ENCODE results near the gene TACC3.

TACC3 gene

GRCh38 chr4:1723131-1723801, 1.9 kb downstream of the TACC3 start:
- DNase-seq (ENCODE audit: low read depth): no peak

- no peak for DNase-seq (ENCODE audit: low read depth)
These were observed 4.2 kb downstream of the TACC3 start for GRCh38 chr4:1725521-1725920.

DNA sequence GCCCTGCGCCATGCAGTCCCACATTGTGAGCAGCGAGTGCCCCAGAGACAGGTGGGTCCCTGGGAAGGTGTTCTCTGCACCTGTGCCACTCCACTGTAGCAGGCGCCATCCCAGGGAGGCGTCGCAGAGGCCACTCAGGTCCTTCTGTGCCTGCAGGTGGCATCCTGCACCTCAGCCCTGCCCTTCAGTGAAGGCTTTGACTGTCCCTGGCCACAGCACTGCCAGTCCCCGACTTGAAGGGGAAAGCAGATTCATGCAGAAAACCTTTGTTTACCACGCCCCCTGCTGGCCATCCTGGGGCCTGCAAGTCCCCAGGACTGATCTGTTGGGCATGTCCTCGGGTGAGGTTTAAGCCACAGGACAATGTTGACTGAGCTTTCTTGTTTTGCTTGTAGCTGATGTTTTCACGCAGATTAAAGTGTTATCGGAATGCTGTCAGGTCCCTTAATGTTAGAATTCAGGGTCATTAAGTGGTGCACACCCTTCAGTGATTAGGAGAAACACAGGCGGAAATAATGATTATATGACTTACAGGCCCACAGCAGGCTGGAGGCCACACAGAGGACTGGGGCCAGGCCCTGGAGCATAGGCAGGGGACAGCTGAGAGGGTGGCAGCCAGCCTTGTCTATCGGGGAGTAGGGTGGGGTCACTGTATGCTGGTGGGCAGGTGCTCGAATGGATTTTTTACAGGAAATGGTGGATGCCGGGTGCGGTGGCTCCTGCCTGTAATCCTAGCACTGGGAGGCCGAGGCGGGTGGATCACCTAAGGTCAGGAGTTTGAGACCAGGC, 5.0 kb downstream of the TACC3 start:
- DNase-seq (ENCODE audit: low read depth): peak; percentile 28

- DNase-seq (ENCODE audit: low read depth): no peak
These were observed 6.1 kb downstream of the TACC3 start for GRCh38 chr4:1727117-1728031.

GRCh38 chr4:1728061-1728980, 7.0 kb downstream of the TACC3 start:
- DNase-seq (ENCODE audit: low read depth): no peak

GRCh38 chr4:1730532-1731135, 9.3 kb downstream of the TACC3 start:
- no peak for DNase-seq (ENCODE audit: low read depth)

- DNase-seq (ENCODE audit: low read depth): no peak
These were observed 9.9 kb downstream of the TACC3 start for GRCh38 chr4:1731180-1731579.

DNA sequence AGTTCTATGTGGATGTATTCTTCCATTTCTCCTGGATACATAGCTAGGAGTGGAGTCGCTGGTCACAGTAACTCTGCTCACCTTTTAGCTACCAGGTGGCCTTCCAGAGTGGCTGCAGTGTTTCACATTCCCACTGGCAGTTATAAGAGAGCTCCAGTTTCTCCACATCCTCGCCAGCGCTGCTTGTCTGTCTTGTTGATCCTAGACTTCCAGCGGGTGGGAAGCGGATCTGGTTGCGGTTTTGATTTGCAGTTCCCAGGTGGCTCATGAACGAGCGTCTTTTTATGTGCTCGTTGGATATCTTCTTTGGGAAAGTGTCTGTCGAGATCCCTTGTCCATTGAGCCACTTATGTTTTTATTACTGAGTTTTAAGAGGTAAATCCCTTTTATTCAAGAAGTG, 11.6 kb downstream of the TACC3 start:
- DNase-seq (ENCODE audit: low read depth): no peak

GRCh38 chr4:1735215-1735614, 13.9 kb downstream of the TACC3 start:
- no peak for DNase-seq (ENCODE audit: low read depth)

- no peak for DNase-seq (ENCODE audit: low read depth)
These were observed 15.5 kb downstream of the TACC3 start for GRCh38 chr4:1736812-1737211.

DNA sequence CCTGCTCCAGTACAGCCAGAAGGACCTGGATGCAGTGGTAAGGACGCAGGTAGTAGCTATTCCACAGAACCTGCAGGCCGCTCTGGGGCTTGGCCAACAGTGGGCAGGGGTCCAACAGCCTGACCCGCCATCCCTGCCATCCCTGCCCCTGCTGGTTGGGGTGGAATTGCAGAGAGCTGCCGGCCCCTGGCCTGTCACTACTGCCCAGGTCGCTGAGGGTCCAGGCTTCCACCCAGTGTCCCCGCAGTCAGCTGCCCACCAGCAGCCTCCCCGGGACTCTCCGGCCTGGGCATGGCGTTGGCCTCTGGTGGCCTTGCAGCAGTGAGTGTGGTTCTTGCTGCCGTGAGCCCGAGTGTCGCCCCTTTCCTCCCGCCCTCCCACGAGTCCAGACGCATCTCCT, 16.3 kb downstream of the TACC3 start:
- DNase-seq (ENCODE audit: low read depth): no peak

GRCh38 chr4:1738410-1738809, 17.1 kb downstream of the TACC3 start:
- no peak for DNase-seq (ENCODE audit: low read depth)

GRCh38 chr4:1739358-1739757, 18.0 kb downstream of the TACC3 start:
- no peak for DNase-seq (ENCODE audit: low read depth)

DNA sequence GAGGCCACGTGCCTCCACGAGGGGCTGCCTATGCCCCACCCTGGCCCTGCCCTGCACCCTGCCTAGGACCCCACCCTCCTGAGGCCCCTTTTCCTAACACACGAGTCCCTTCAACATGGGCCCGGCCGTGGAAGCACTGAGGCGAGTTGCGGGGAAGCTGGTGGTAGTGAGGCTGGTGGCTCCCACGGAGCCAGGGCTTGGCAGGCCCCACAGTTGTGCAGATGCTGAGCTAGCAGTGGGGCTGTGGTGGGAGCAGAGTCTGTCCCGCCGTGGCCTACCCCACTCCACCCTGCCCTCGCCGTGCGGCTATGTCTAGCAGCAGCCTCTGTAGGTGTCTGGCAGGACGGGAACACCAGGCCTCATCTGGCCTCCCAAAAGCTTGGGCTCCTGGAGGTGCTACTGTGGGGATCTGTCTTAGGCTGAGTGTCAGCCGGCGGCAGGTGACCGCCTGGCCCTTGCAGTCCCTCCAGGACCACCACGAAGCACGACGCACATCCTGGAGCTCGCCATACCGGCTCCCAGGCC, 18.8 kb downstream of the TACC3 start:
- DNase-seq (ENCODE audit: low read depth): no peak

DNA sequence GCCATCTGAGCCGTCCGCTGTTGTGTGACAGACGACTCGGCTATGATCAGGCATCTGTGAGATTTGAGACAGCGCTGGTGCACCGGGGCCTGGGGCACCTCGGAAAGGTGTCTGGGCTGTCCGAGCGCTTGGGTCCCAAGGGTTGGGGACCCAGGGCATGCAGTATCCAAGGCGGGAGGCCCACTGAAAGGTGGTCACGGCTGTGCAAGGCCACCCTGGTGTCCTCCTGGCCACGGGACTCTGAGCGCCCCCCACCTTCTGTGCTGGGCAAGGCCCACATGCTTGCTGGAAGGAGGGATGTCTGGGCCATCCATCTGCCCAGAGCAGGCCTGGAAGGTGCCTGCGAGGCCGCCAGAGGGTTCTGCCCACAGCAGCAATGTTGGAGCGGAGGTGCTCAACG, 19.9 kb downstream of the TACC3 start:
- no peak for DNase-seq (ENCODE audit: low read depth)

GRCh38 chr4:1743551-1743950, 22.2 kb downstream of the TACC3 start:
- DNase-seq (ENCODE audit: low read depth): no peak

- no peak for DNase-seq (ENCODE audit: low read depth)
These were observed 22.7 kb downstream of the TACC3 start for GRCh38 chr4:1743975-1744374.

DNA sequence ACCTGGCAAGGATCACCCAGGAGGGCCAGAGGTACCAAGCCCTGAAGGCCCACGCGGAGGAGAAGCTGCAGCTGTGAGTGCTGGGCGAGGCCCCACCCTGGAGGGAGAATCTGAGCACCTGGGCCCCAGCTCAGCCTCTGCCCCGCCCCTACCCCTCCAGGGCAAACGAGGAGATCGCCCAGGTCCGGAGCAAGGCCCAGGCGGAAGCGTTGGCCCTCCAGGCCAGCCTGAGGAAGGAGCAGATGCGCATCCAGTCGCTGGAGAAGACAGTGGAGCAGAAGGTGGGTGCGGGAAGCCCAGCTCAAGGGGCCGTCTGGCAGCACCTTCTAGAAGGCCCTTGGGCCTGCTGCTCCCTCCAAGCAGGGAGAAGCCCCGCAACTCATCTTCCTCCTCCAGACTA, 23.2 kb downstream of the TACC3 start:
- no peak for DNase-seq (ENCODE audit: low read depth)

- no peak for DNase-seq (ENCODE audit: low read depth)
These were observed 23.8 kb downstream of the TACC3 start for GRCh38 chr4:1745165-1745564.

GRCh38 chr4:1745697-1746096, 24.4 kb downstream of the TACC3 start:
- DNase-seq (ENCODE audit: low read depth): no peak

DNA sequence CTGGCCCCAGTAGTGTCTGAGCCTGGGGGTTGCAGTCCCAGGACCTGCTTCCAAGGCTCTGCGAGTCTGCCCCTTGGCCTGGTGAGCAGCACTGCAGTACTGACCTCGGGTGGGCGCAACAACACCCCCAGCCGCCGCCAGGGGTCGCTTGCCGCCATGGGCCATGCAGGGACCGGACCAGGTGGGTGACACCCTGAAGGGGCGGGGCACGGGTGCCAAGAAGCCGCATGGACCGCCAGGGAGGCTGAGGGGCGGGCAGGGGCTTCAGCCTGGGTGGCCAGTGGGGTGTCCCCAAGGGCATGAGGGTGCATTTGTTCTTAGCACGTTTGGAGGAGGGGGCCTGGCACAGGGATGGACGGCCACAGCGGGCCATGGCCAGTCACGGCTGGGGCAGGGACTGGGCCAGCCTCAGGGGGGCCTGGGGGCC, 25.0 kb downstream of the TACC3 start:
- DNase-seq (ENCODE audit: low read depth): no peak

Data from GM04503 (cell line).